HG03521 (cell line): ENCODE results near the gene DNAAF2.
"Not testable (repeated sequence)": the region's sequence is repeated elsewhere in the genome, so short reads cannot be mapped to it uniquely, and the experiment has no call there.

Experiments used
- ATAC-seq: cut with Tn5 transposase; IDR thresholded peaks from one replicate; pipeline ENCODE4 v1.9.1; 2021; ENCODE audit warnings: mild to moderate bottlenecking, moderate library complexity; ENCODE audit not compliant: unreplicated experiment

DNAAF2 gene

DNA sequence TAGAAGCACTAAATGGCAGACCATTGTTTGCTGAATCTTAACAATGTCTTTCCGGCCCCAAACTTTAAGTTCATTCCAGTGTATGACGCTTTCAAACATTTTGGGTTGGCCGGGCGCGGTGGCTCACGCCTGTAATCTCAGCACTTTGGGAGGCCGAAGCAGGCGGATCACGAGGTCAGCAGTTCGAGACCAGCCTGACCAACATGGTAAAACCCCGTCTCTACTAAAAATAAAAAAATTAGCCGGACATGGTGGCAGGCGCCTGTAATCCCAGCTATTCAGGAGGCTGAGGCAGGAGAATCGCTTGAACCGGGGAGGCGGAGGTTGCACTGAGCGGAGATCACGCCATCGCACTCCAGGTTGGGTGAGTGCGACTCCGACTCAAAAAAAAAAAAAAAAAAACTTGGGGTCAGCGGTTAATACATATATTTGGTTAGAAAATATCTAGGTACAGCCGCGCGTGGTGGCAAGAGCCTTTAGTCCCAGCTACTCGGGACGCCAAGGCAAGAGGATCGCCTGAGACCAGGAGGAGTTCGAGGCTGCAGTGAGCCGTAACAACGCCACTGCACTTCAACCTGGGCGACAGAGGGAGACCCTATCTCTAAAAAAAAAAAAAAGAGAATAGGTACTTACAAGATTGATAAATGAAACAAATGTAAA is 49.9 kb downstream of the DNAAF2 start:
- ATAC-seq = not testable (repeated sequence)

DNA sequence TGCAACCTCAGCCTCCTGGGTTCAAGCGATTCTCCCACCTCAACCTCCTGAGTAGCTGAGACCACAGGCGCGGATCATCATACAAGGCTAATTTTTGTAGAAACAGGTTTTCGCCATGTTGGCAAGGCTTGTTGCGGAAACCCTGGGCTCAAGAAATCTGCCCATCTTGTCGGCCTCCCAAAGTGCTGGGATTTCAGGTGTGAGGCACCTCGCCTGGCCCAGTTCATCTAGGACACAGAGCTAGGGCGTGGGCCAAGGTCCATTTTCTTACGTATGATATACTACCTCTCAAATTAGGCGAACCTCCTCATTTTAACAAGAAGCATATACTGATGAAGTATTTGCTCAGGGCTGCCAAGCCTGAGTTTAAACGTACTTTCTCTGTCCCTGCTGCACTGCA is 51.0 kb downstream of the DNAAF2 start:
- ATAC-seq = no peak

DNA sequence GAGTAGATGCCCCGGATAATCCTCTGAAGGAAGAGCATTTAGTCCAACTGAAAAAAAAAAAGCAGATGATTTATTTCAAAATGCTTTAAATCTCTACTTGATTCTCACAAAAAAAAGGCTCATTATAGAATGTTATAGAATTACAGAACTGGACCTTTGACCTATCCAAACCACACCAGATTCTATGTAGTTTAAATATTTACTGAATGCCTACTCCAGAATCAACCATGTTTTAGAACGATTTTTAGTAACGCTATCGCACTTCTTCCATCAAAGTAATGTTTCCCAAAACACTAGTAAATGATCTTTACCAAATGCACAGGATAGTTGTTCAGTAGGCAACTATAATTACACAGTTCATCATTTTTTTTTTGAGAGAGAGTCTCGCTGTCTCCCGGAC is 51.4 kb downstream of the DNAAF2 start:
- ATAC-seq = no peak

DNA sequence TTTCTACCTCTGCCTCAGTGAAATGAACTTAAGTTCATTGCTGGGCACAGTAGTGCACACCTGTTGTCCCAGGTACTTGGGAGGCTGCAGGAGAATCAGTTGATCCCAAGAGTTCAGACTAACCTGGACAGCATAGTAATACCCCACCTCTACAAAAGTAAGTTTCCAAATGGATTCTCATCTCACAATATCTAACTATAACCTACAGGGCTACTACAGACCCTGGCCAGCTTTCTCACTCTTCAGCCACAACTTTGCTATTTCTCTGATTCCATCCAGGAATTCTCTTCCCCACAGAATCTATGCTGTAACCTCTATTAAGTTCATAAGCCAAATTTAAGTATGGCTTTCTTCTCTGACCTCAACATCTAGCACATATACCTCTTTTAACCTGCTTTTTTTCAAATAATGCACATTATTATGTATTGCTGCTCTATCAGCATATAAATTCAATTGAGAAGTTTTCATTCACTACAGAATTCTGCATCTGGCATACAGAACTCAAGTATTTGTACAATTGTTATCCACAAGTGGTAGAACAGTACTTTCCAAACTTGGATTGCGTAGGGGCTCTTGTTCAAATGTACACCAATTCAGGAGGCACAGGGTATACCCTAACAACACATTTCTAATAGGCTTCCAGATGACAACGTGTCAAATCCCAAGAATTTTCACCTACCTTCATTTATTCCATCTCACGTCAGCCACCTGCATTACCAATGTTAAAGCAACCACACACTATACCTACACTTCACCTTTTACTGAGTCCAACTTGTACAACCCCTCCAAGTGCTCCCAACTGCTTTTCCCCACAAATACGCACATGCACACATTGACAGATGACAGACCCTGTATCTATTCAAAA is 52.7 kb downstream of the DNAAF2 start:
- no peak for ATAC-seq

DNA sequence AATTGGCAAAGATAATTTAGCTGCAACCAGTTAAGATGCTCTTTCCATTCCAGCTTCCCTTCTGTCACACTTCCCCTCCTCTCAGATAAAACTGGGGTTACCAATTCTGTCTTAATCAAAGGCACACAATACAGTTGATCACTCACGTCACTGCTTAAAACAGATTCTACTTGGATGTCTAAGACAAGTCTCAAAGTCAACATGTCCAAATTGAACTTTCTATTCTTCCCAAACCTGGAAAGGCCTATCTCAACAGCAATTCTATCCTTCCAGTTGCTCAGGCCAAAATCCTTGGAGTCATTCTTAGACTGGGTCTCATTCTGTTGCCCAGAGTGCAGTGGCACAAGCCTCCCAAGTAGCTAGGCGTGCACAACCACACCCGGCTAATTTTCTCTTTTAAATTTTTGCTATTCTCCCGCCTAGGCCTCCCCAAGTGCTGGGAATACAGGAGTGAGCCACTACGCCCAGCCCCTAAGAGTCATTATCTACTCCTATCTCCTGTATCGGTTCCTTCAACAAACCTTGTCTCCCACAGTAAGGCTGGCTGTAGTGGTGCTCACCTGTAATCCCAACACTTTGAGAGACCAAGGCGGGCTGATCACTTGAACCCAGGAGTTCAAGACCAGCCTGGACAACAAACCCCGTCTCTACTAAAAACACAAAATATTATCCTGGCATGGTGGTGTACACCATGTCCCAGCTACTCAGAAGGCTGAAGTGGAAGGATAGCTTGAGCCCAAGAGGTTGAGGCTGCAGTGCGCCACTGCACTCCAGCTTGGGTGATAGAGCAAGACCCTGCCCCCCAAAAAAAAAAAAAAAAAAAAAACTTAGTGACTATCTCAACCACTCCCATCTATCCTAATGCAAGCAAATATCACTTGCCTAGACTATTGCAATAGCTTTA is 53.6 kb downstream of the DNAAF2 start:
- no peak for ATAC-seq

DNA sequence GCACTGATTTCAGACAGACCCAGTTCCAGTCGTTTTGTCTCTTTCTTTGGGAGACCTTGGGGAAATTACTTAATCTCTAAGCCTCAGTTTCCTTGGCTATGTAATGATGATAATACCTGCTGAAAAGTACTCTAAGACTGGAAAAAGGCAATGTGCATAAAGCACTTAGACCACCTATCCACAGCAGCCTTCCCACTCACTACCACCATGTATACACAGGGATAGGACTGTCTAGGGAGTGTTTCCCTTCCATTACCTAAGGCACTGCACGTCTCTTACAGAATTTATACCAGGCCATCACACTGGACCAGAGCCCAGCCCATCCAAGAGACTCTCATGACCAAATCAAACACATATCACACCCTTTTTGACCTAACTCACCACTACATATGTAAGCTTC is 55.2 kb downstream of the DNAAF2 start:
- no peak for ATAC-seq

DNA sequence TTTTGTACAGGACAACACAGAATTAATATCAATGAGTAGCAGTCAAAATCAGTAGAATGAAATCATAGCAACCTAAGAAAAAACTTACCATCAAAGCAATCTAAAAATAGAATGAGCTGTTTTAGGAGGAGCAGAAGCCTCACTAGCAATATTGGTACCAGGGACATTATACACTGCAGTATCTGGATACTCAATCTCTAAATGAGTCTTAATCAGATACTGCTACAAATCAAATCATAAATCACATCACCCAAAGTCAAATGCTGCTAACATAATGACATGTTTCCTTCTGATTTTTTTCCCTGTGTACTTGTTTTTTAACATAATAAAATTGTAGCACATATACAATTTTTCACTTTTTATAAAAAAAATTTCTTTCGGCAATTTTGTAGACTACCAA is 56.9 kb downstream of the DNAAF2 start:
- ATAC-seq = no peak
